GM12801 (cell line): ENCODE measurements around the gene DDX54.

Experiments used
- CTCF ChIP-seq: IDR thresholded peaks from one replicate; pipeline ENCODE4 v1.5.1; 2011; ENCODE audit warnings: control low read depth; ENCODE audit not compliant: insufficient read length; ENCODE audit errors: extremely low read depth

Gene DDX54

GRCh38 chr12:113185180-113186032 is at the start of gene DDX54, which contains the start of gene RITA1:
DDX54 (minus strand) TSS chr12:113185478; CDS start chr12:113185451, 27 bp downstream.
RITA1 (plus strand) TSS chr12:113185721; CDS start chr12:113186747, 1,026 bp downstream.
- TF ChIP-seq CTCF = no peak

GRCh38 chr12:113234483-113234882 is 49.2 kb upstream of the DDX54 start:
- TF ChIP-seq CTCF = no peak

GRCh38 chr12:113233967-113234366 is 48.7 kb upstream of the DDX54 start:
- TF ChIP-seq CTCF = no peak

- no peak for TF ChIP-seq CTCF
These were observed 47.7 kb upstream of the DDX54 start for GRCh38 chr12:113232840-113233585.

- TF ChIP-seq CTCF = no peak
These were observed 47.0 kb upstream of the DDX54 start for GRCh38 chr12:113232089-113232839.

GRCh38 chr12:113231235-113232088 is 46.2 kb upstream of the DDX54 start:
- no peak for TF ChIP-seq CTCF
